KOPT-K1 (cell line): Measurements from ENCODE around the gene ZBTB22.

Source experiments
- H3K27ac ChIP-seq: fragments of 200-600 bp; sonication (generic); 2 replicates; pipeline ENCODE4 v1.5.1; 2016; ENCODE audit warnings: antibody characterized with exemption, mild to moderate bottlenecking, low read depth, low read length; ENCODE audit not compliant: poor library complexity, severe bottlenecking
- H3K36me3 ChIP-seq: fragments of 200-600 bp; sonication (generic); 2 replicates; pipeline ENCODE4 v1.5.1; 2017; ENCODE audit warnings: antibody characterized with exemption, mild to moderate bottlenecking, low read length, moderate library complexity; ENCODE audit not compliant: insufficient read depth
- H3K9me3 ChIP-seq: fragments of 200-600 bp; sonication (generic); 2 replicates; pipeline ENCODE4 v1.5.1; 2017; ENCODE audit warnings: antibody characterized with exemption, low read length, mild to moderate bottlenecking; ENCODE audit not compliant: insufficient read depth, poor library complexity, severe bottlenecking

ZBTB22 gene

GRCh38 chr6:33297956-33298772 lies 19.4 kb downstream of the ZBTB22 start:
- H3K36me3 ChIP-seq = peaks cover 59% of the 10 kb centered on the region
- no peaks in the 10 kb centered on the region for H3K9me3 ChIP-seq
- peak overlapping the region; percentile 96 for H3K27ac ChIP-seq

- Histone ChIP-seq H3K9me3 (no peaks in the 10 kb centered on the region), H3K27ac (peak overlapping the region; percentile 32), H3K36me3 (peaks cover 59% of the 10 kb centered on the region)
These were observed 20.1 kb downstream of the ZBTB22 start for GRCh38 chr6:33297406-33297955.

DNA sequence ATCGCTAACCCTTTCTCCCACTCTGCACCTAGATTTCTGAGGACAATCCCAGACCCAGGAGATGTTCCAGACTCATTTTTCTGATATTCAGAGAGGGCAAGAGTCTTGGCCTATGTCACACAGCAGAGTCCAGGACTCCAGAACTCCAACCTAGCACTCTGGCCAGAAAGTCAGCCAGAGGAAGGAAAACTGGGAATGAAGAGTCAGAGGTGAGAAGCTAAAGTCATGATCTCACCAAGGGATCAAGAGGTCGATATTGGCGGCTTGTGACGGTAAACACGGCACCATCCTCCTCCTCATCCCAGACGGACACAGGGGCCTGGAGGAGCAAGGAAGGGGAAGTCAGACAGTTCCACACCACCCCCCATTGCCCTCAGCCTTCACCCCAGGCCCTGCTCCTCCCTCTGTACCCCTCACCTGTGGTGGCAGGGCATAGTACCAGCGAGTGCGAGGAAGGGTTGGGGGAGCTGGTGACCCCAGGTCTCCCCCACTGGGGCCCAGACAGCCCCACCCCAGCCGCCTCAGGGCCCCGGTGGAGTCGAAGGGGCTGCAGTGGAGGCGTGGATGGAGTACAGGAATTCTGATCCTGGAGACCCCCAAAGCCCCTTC lies 20.6 kb downstream of the ZBTB22 start:
- peaks cover 59% of the 10 kb centered on the region for H3K36me3 ChIP-seq
- no peak overlapping the region for H3K27ac ChIP-seq

GRCh38 chr6:33295621-33296369 lies 21.7 kb downstream of the ZBTB22 start:
- Histone ChIP-seq H3K27ac (no peak overlapping the region), H3K9me3 (no peaks in the 10 kb centered on the region), H3K36me3 (peaks cover 59% of the 10 kb centered on the region)

More for the DNA sequence above, 20.6 kb downstream of the ZBTB22 start:
- H3K9me3 ChIP-seq = no peaks in the 10 kb centered on the region

GRCh38 chr6:33294086-33294823 lies 23.3 kb downstream of the ZBTB22 start:
- Histone ChIP-seq H3K36me3 (peaks cover 60% of the 10 kb centered on the region), H3K9me3 (no peaks in the 10 kb centered on the region), H3K27ac (no peak overlapping the region)

DNA sequence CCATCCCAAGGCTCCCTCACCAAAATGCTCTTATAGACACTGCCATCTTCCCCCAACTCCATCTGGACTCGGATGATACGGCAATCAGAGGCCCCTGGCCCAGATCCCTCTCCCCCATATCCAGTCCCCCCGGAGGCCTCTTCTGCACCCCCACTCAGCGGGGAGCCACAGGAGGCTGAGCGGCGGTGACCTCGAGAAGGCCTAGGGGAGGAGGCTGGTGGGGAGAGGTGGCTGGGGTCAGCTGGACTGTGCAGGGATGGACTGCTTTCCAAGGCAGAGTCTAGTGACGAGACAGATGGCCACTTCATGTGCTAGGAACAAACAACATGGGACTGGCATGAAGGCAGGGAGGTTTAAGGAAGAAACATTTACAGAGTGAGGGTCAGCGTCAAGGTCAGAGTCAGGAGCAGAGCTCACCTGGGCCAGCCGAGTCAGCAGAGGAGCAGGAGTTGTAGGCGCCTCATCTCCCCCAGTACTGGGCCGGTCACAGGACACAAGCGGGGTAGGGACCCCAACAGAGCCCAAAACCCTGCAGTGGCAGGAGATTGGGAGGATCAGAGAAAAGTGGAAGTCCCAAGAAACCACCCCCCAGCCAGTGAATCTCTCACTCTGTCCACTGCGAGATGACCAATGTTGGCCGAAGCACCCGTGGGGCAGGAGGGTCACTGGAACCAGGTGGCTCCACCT lies 24.4 kb downstream of the ZBTB22 start:
- H3K9me3 ChIP-seq = no peaks in the 10 kb centered on the region
- H3K27ac ChIP-seq = no peak overlapping the region
- peaks cover 60% of the 10 kb centered on the region for H3K36me3 ChIP-seq

DNA sequence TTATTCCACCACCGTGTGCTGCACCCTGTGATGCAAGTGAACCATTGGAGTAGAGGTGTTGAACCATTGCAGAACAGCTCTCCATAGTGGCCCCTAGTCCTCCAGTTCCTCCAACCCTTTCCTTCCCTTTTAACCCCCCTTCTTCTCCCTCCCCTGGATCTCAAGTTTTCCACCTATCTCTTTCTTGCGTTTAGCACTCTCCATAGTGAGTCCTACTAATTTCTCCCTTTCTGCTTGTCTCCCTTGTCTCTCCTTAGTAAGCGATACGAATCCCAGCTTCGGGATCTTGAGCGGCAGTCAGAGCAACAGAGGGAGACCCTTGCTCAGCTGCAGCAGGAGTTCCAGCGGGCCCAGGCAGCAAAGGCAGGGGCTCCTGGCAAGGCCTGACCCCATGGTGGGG lies 27.1 kb downstream of the ZBTB22 start:
- Histone ChIP-seq H3K36me3 (peaks cover 72% of the 10 kb centered on the region), H3K9me3 (no peaks in the 10 kb centered on the region), H3K27ac (peak overlapping the region; percentile 68)

GRCh38 chr6:33289784-33290315 lies 27.7 kb downstream of the ZBTB22 start:
- Histone ChIP-seq H3K36me3 (peaks cover 72% of the 10 kb centered on the region), H3K9me3 (no peaks in the 10 kb centered on the region), H3K27ac (peak overlapping the region; percentile 68)

- peaks cover 72% of the 10 kb centered on the region for H3K36me3 ChIP-seq
- peak within 1 kb of the TSS; percentile 68 for H3K27ac ChIP-seq
- no peaks in the 10 kb centered on the region for H3K9me3 ChIP-seq
These were observed 28.4 kb downstream of the ZBTB22 start, which contains the start of the genes PFDN6 and WDR46 for GRCh38 chr6:33288921-33289783. Gene PFDN6, plus strand, starts transcription at chr6:33289601. Its CDS starts 256 bp downstream, at chr6:33289857. Gene WDR46, minus strand, starts transcription at chr6:33289239. Its CDS starts 69 bp downstream, at chr6:33289170.

- no peaks in the 10 kb centered on the region for H3K9me3 ChIP-seq
- H3K27ac ChIP-seq = peak overlapping the region; percentile 68
- H3K36me3 ChIP-seq = peaks cover 72% of the 10 kb centered on the region
These were observed 29.2 kb downstream of the ZBTB22 start for GRCh38 chr6:33288141-33288920.

GRCh38 chr6:33286946-33287914 lies 30.3 kb downstream of the ZBTB22 start:
- H3K9me3 ChIP-seq = no peaks in the 10 kb centered on the region
- H3K36me3 ChIP-seq = peaks cover 72% of the 10 kb centered on the region
- no peak overlapping the region for H3K27ac ChIP-seq
